H9 (cell line): ENCODE measurements around the gene PELI2. TPM values are rescaled to one million over a fixed set of nuclear protein-coding genes. Genes with fewer than 3 reads are reported as not detected.

ENCODE experiments used
- DNase-seq: peaks from one replicate; pipeline ENCODE4 v3.0.0-alpha.2; 2017
- H2AFZ ChIP-seq: one replicate; pipeline ENCODE4 v1.6.1; 2013; ENCODE audit warnings: mild to moderate bottlenecking, low read length, control low read depth, moderate library complexity
- H2AK5ac ChIP-seq: 2 replicates; pipeline ENCODE4 v1.6.1; 2013; ENCODE audit warnings: low read length, control low read depth, mixed read lengths; ENCODE audit not compliant: insufficient read length
- H2BK120ac ChIP-seq: one replicate; pipeline ENCODE4 v1.6.1; 2013; ENCODE audit warnings: low read depth, mild to moderate bottlenecking, low read length, control low read depth, inconsistent platforms; ENCODE audit not compliant: poor library complexity, severe bottlenecking
- H2BK12ac ChIP-seq: 2 replicates; pipeline ENCODE4 v1.6.1; 2013; ENCODE audit warnings: low read length, control low read depth, mixed read lengths, low read depth; ENCODE audit not compliant: insufficient read length
- H2BK15ac ChIP-seq: 2 replicates; pipeline ENCODE4 v1.6.1; 2013; ENCODE audit warnings: low read depth, low read length, control low read depth
- H2BK20ac ChIP-seq: one replicate; pipeline ENCODE4 v1.6.1; 2013; ENCODE audit warnings: low read depth, mild to moderate bottlenecking, low read length, control low read depth, inconsistent platforms; ENCODE audit not compliant: poor library complexity, severe bottlenecking
- H2BK5ac ChIP-seq: 2 replicates; pipeline ENCODE4 v1.6.1; 2013; ENCODE audit warnings: low read length, control low read depth, mixed read lengths; ENCODE audit not compliant: insufficient read length
- H3K14ac ChIP-seq: 2 replicates; pipeline ENCODE4 v1.6.1; 2013; ENCODE audit warnings: low read length, control low read depth; ENCODE audit not compliant: insufficient read depth
- H3K18ac ChIP-seq: 2 replicates; pipeline ENCODE4 v1.6.1; 2013; ENCODE audit warnings: low read depth, mild to moderate bottlenecking, mixed read lengths, low read length, control low read depth; ENCODE audit not compliant: insufficient read length
- H3K23ac ChIP-seq: 2 replicates; pipeline ENCODE4 v1.6.1; 2013; ENCODE audit warnings: low read length, control low read depth, mixed read lengths, low read depth; ENCODE audit not compliant: insufficient read length
- H3K23me2 ChIP-seq: 2 replicates; pipeline ENCODE4 v1.6.1; 2013; ENCODE audit warnings: low read depth, mild to moderate bottlenecking, mixed read lengths, low read length, control low read depth; ENCODE audit not compliant: insufficient read length, poor library complexity, severe bottlenecking
- H3K27ac ChIP-seq: 2 replicates; pipeline ENCODE4 v1.5.1; 2013; ENCODE audit warnings: low read length, control low read depth, mixed read lengths, low read depth; ENCODE audit not compliant: insufficient read length
- H3K27me3 ChIP-seq: 2 replicates; pipeline ENCODE4 v1.6.1; 2013; ENCODE audit warnings: low read length, control low read depth, inconsistent platforms; ENCODE audit not compliant: insufficient read depth
- H3K4ac ChIP-seq: 2 replicates; pipeline ENCODE4 v1.6.1; 2013; ENCODE audit warnings: low read depth, mild to moderate bottlenecking, control low read depth, inconsistent platforms, low read length, moderate library complexity
- H3K4me1 ChIP-seq: 2 replicates; pipeline ENCODE4 v1.6.1; 2013; ENCODE audit warnings: low read length, control low read depth, inconsistent platforms; ENCODE audit not compliant: insufficient read depth
- H3K4me2 ChIP-seq: 2 replicates; pipeline ENCODE4 v1.6.1; 2013; ENCODE audit warnings: low read length, control low read depth, mixed read lengths; ENCODE audit not compliant: insufficient read length, insufficient read depth
- H3K56ac ChIP-seq: 2 replicates; pipeline ENCODE4 v1.6.1; 2013; ENCODE audit warnings: low read depth, mild to moderate bottlenecking, mixed read lengths, low read length, control low read depth; ENCODE audit not compliant: insufficient read length
- H3K79me1 ChIP-seq: 2 replicates; pipeline ENCODE4 v1.6.1; 2013; ENCODE audit warnings: low read depth, mild to moderate bottlenecking, moderate library complexity, low read length, control low read depth, inconsistent platforms; ENCODE audit not compliant: insufficient read depth, poor library complexity, severe bottlenecking
- H3K79me2 ChIP-seq: 2 replicates; pipeline ENCODE4 v1.6.1; 2013; ENCODE audit warnings: low read length, control low read depth, inconsistent platforms; ENCODE audit not compliant: insufficient read depth
- H3K9ac ChIP-seq: 2 replicates; pipeline ENCODE4 v1.6.1; 2013; ENCODE audit warnings: low read length, control low read depth, mixed read lengths; ENCODE audit not compliant: insufficient read length; ENCODE audit errors: extremely low read depth
- H3K9me3 ChIP-seq: one replicate; pipeline ENCODE4 v1.6.1; 2013; ENCODE audit warnings: low read depth, low read length, inconsistent platforms; ENCODE audit not compliant: control insufficient read depth
- H3T11ph ChIP-seq: one replicate; pipeline ENCODE4 v1.6.1; 2013; ENCODE audit warnings: mild to moderate bottlenecking, low read length, control low read depth, inconsistent platforms
- H4K20me1 ChIP-seq: one replicate; pipeline ENCODE4 v1.6.1; 2013; ENCODE audit not compliant: control insufficient read depth, insufficient read length, insufficient read depth
- H4K5ac ChIP-seq: 2 replicates; pipeline ENCODE4 v1.6.1; 2013; ENCODE audit warnings: low read depth, mild to moderate bottlenecking, mixed read lengths, low read length, control low read depth; ENCODE audit not compliant: insufficient read length
- H4K8ac ChIP-seq: replicated peaks from 2 replicates; pipeline ENCODE4 v1.6.1; 2013; ENCODE audit warnings: low read length, control low read depth, mixed read lengths, low read depth; ENCODE audit not compliant: insufficient read length
- H4K91ac ChIP-seq: 2 replicates; pipeline ENCODE4 v1.6.1; 2013; ENCODE audit warnings: low read depth, mild to moderate bottlenecking, moderate library complexity, mixed read lengths, low read length, control low read depth; ENCODE audit not compliant: insufficient read length
- H3K27ac Mint-ChIP-seq, 3 experiments: 2 replicates in 2 of 3; 3 replicates in 1 of 3; pipeline ENCODE4 v1.8.0; 2020 to 2021; ENCODE audit warnings: mixed read lengths in 3 of 3, mild to moderate bottlenecking in 1 of 3, moderate library complexity in 1 of 3
- H3K27me3 Mint-ChIP-seq: 2 replicates; pipeline ENCODE4 v1.8.0; 2021; ENCODE audit warnings: low read depth, mild to moderate bottlenecking, moderate library complexity, mixed read lengths
- H3K36me3 Mint-ChIP-seq, 3 experiments: 2 replicates in 2 of 3; 3 replicates in 1 of 3; pipeline ENCODE4 v1.8.0; 2020 to 2021; ENCODE audit warnings: low read depth in 3 of 3, mixed read lengths in 3 of 3; ENCODE audit not compliant: insufficient read depth in 1 of 3
- H3K4me1 Mint-ChIP-seq, 2 experiments: 2 replicates each; pipeline ENCODE4 v1.8.0; 2020; ENCODE audit warnings: mixed read lengths in 2 of 2
- H3K4me3 Mint-ChIP-seq, 2 experiments: 2 replicates in 1 of 2; 3 replicates in 1 of 2; pipeline ENCODE4 v1.8.0; 2020 to 2021; ENCODE audit warnings: mild to moderate bottlenecking in 2 of 2, mixed read lengths in 2 of 2, moderate library complexity in 1 of 2
- H3K9me3 Mint-ChIP-seq, 2 experiments: 2 replicates in 1 of 2; 3 replicates in 1 of 2; pipeline ENCODE4 v1.8.0; 2020; ENCODE audit warnings: mild to moderate bottlenecking in 2 of 2, mixed read lengths in 2 of 2, moderate library complexity in 1 of 2
- CTCF ChIP-seq: fragments of 200-600 bp; sonication (generic); conservative IDR thresholded peaks from 3 replicates; pipeline ENCODE4 v1.8.0; 2021; ENCODE audit warnings: antibody characterized with exemption, mild to moderate bottlenecking
- WGBS: extraction: QIAGEN DNeasy Blood & Tissue Kit; methylation state at CpG from one replicate; pipeline ENCODE4 v1.1.7; 2013; ENCODE audit warnings: missing lambda C conversion rate, low lambda C conversion rate, mixed read lengths; ENCODE audit not compliant: insufficient read length; ENCODE audit errors: extremely low coverage; 5-methylcytosine and 5-hydroxymethylcytosine counted together
- total RNA-seq: library from RNA; stranded (reverse); gene quantifications from 2 replicates; pipeline ENCODE4 v1.2.1, GENCODE V29; 2021

Gene PELI2
- total RNA-seq, 1 experiment from 2014 or later, result 18.0 TPM

- no peak overlapping the region for H3K9ac ChIP-seq
- WGBS, result no CpG with 5 or more reads among the region's 2 CpGs
- no peak overlapping the region for H3K4ac ChIP-seq
- H2BK120ac ChIP-seq, result no peak overlapping the region
- H4K91ac ChIP-seq, result no peak overlapping the region
- no peak overlapping the region for H3K56ac ChIP-seq
- no peaks in the 10 kb centered on the region for H4K20me1 ChIP-seq
- no peak overlapping the region for H2AFZ ChIP-seq
- no peaks in the 10 kb centered on the region for H3K9me3 Mint-ChIP-seq
- H3K27ac ChIP-seq, result no peak overlapping the region
- H2BK12ac ChIP-seq, result no peak overlapping the region
- TF ChIP-seq CTCF, result no peak
- no peaks in the 10 kb centered on the region for H3K9me3 ChIP-seq
- peaks cover 3% of the 10 kb centered on the region; the same call in 1 of the 2 replicates for H3K79me2 ChIP-seq
- no peak overlapping the region for H3K27ac Mint-ChIP-seq
- no peak overlapping the region for H3K4me2 ChIP-seq
- no peak overlapping the region for H3K18ac ChIP-seq
- H3T11ph ChIP-seq, result no peak overlapping the region
- H2BK20ac ChIP-seq, result no peak overlapping the region
- 0 out of 2 replicates have a peak, but pooled peaks cover 3% of the 10 kb centered on the region for H3K4me1 ChIP-seq
- DNase-seq, result no peak
- H2BK15ac ChIP-seq, result no peak overlapping the region
- no peak overlapping the region for H4K8ac ChIP-seq
- H3K23me2 ChIP-seq, result peaks cover 11% of the 10 kb centered on the region
- peaks cover 26 to 28% of the 10 kb centered on the region in 2 experiments for H3K4me1 Mint-ChIP-seq
- no peak overlapping the region for H2BK5ac ChIP-seq
- no peak overlapping the region for H3K4me3 Mint-ChIP-seq
- no peak overlapping the region for H4K5ac ChIP-seq
- H3K79me1 ChIP-seq, result peaks cover 5% of the 10 kb centered on the region
- H3K27me3 Mint-ChIP-seq, result peaks cover 25% of the 10 kb centered on the region
- peaks cover 6% of the 10 kb centered on the region; the same call in 1 of the 2 replicates for H3K27me3 ChIP-seq
- no peak overlapping the region for H2AK5ac ChIP-seq
- no peaks in the 10 kb centered on the region for H3K36me3 Mint-ChIP-seq
- H3K23ac ChIP-seq, result no peak overlapping the region
- no peak overlapping the region for H3K14ac ChIP-seq
These were observed 4.1 kb downstream of the PELI2 start for GRCh38 chr14:56122301-56122700.
